ENCODE results near the gene ETNK2.

DNA sequence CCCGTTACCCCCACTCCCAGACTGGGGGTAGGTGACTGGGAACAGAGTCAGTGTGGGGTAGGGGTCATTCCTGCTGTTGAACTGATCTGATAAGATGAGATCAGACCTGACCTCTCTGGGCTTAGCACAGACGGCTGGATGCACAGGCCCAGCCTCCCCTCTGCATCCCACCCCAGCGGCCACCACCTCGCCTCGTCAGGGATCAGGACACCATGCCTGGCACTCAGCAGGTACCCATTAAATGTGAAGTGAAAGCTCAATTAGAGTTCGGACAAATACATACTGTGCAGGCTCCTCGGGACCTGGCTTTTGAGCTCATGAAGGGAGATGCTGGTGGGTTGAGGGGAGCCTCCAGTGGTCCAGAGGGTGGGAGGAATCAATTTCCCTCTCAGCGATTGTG, 63.2 kb downstream of the ETNK2 start:
- TF ChIP-seq, protein P1, sequence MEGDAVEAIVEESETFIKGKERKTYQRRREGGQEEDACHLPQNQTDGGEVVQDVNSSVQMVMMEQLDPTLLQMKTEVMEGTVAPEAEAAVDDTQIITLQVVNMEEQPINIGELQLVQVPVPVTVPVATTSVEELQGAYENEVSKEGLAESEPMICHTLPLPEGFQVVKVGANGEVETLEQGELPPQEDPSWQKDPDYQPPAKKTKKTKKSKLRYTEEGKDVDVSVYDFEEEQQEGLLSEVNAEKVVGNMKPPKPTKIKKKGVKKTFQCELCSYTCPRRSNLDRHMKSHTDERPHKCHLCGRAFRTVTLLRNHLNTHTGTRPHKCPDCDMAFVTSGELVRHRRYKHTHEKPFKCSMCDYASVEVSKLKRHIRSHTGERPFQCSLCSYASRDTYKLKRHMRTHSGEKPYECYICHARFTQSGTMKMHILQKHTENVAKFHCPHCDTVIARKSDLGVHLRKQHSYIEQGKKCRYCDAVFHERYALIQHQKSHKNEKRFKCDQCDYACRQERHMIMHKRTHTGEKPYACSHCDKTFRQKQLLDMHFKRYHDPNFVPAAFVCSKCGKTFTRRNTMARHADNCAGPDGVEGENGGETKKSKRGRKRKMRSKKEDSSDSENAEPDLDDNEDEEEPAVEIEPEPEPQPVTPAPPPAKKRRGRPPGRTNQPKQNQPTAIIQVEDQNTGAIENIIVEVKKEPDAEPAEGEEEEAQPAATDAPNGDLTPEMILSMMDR (IDR thresholded peaks at IDR 0.05; ENCODE audit: control extremely low read depth in 1 of 3, insufficient read depth in 1 of 3, low read depth in 1 of 3, low read length in 3 of 3): no peak
- TF ChIP-seq TEAD4 (IDR thresholded peaks at IDR 0.05; ENCODE audit: low read depth, low read length): no peak
- TF ChIP-seq POLR2AphosphoS5 (IDR thresholded peaks at IDR 0.05; ENCODE audit: low read depth, low read length): no peak
- TF ChIP-seq GTF2F1 (IDR thresholded peaks at IDR 0.05; ENCODE audit: borderline replicate concordance, low read depth, low read length): no peak
- TF ChIP-seq JUN (IDR thresholded peaks at IDR 0.05; ENCODE audit: low read depth, low read length): no peak
- no peak for TF ChIP-seq EZH2 (IDR thresholded peaks at IDR 0.05; ENCODE audit: low read depth, low read length, severe bottlenecking)
- no peak for TF ChIP-seq SUZ12 (IDR thresholded peaks at IDR 0.05; ENCODE audit: low read length)
- TF ChIP-seq SRF (IDR thresholded peaks at IDR 0.05; ENCODE audit: low read depth, low read length): no peak
- TF ChIP-seq, protein P2, sequence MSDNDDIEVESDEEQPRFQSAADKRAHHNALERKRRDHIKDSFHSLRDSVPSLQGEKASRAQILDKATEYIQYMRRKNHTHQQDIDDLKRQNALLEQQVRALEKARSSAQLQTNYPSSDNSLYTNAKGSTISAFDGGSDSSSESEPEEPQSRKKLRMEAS (IDR thresholded peaks at IDR 0.05): no peak
- no peak for TF ChIP-seq POLR2A (IDR thresholded peaks at IDR 0.05; ENCODE audit: control extremely low read depth in 1 of 2, low read depth in 2 of 2, low read length in 2 of 2)
